H1 (cell line): ENCODE measurements around the gene CNTD1. TPM values are rescaled to one million over a fixed set of nuclear protein-coding genes. Genes with fewer than 3 reads are reported as not detected.

Source experiments
- CTCF ChIA-PET: fragments of 300-600 bp; sonication (Branson Sonifier 250); formaldehyde crosslinking; loops from one replicate; lab custom pipeline; 2021; ENCODE audit not compliant: partially characterized antibody; lab: Charles Lee
- POLR2A ChIA-PET: fragments of 300-600 bp; sonication (Branson Sonifier 250); formaldehyde crosslinking; loops from one replicate; lab custom pipeline; 2021; ENCODE audit warnings: inconsistent platforms; ENCODE audit not compliant: partially characterized antibody; lab: Charles Lee
- DNase-seq, 2 experiments: peaks; one replicate each; pipeline versions ENCODE4 v3.0.0 to v3.0.0-alpha.2; 2010 to 2022; ENCODE audit warnings: low spot score in 2 of 2, low read depth in 1 of 2, mixed read lengths in 1 of 2
- FAIRE-seq: peaks from 2 replicates; lab custom pipeline; 2011; peaks lifted over from hg19 to GRCh38; lab: Jason Lieb, UNC
- H2AFZ ChIP-seq: 2 replicates; pipeline ENCODE4 v1.8.1; 2012; ENCODE audit warnings: low read length, inconsistent platforms
- H2AK5ac ChIP-seq: 2 replicates; pipeline ENCODE4 v1.6.1; 2013; ENCODE audit warnings: low read depth, low read length
- H2BK120ac ChIP-seq: replicated peaks from 2 replicates; pipeline ENCODE3; 2013; ENCODE audit warnings: low read depth, low read length, inconsistent platforms
- H2BK12ac ChIP-seq: 2 replicates; pipeline ENCODE4 v1.6.1; 2013; ENCODE audit warnings: low read depth, low read length
- H2BK15ac ChIP-seq: 2 replicates; pipeline ENCODE4 v1.6.1; 2013; ENCODE audit warnings: low read length
- H2BK20ac ChIP-seq: 2 replicates; pipeline ENCODE4 v1.6.1; 2013; ENCODE audit warnings: low read length
- H2BK5ac ChIP-seq: 2 replicates; pipeline ENCODE4 v1.6.1; 2013; ENCODE audit warnings: low read depth, low read length
- H3K14ac ChIP-seq: 2 replicates; pipeline ENCODE4 v1.6.1; 2013; ENCODE audit warnings: inconsistent platforms; ENCODE audit not compliant: insufficient read length
- H3K18ac ChIP-seq: 2 replicates; pipeline ENCODE4 v1.6.1; 2013; ENCODE audit warnings: low read length; ENCODE audit errors: extremely low read depth
- H3K23ac ChIP-seq: 2 replicates; pipeline ENCODE4 v1.6.1; 2013; ENCODE audit warnings: inconsistent platforms; ENCODE audit not compliant: insufficient read length
- H3K23me2 ChIP-seq: 2 replicates; pipeline ENCODE4 v1.6.1; 2013; ENCODE audit warnings: low read depth, low read length
- H3K27ac ChIP-seq: 2 replicates; pipeline ENCODE4 v1.6.1; 2011; ENCODE audit warnings: low read depth, low read length, inconsistent platforms
- H3K27me3 ChIP-seq, 4 experiments: replicated peaks in 1 of 4; 1 replicate in 1 of 4; 2 replicates in 3 of 4; pipeline versions ENCODE4 v1.6.1 to v1.8.1; 2011 to 2013; ENCODE audit warnings: low read length in 3 of 4, mild to moderate bottlenecking in 3 of 4, inconsistent platforms in 2 of 4, mixed read lengths in 2 of 4, moderate library complexity in 1 of 4; ENCODE audit not compliant: control insufficient read depth in 3 of 4, insufficient read depth in 3 of 4; ENCODE audit errors: extremely low read depth in 1 of 4
- H3K36me3 ChIP-seq, 4 experiments: 2 replicates each; pipeline versions ENCODE4 v1.6.1 to v1.8.1; 2011 to 2013; ENCODE audit warnings: mild to moderate bottlenecking in 4 of 4, low read length in 3 of 4, moderate library complexity in 2 of 4, control low read depth in 1 of 4, inconsistent platforms in 1 of 4; ENCODE audit not compliant: insufficient read depth in 4 of 4, control insufficient read depth in 2 of 4
- H3K4ac ChIP-seq: replicated peaks from 2 replicates; pipeline ENCODE3; 2013; ENCODE audit warnings: low read length, low read depth, mixed read lengths, inconsistent platforms; ENCODE audit not compliant: insufficient read length
- H3K4me1 ChIP-seq, 4 experiments: replicated peaks in 1 of 4; 1 replicate in 1 of 4; 2 replicates in 3 of 4; pipeline versions ENCODE4 v1.6.1 to v1.8.1; 2011 to 2013; ENCODE audit warnings: low read length in 3 of 4, inconsistent platforms in 2 of 4, mixed read lengths in 1 of 4; ENCODE audit not compliant: insufficient read depth in 4 of 4, control insufficient read depth in 3 of 4
- H3K4me2 ChIP-seq, 2 experiments: 2 replicates each; pipeline versions ENCODE4 v1.6.1 to v1.8.1; 2011 to 2013; ENCODE audit warnings: low read depth in 2 of 2, low read length in 2 of 2, control low read depth in 1 of 2, inconsistent platforms in 1 of 2, mild to moderate bottlenecking in 1 of 2; ENCODE audit not compliant: insufficient read depth in 1 of 2
- H3K4me3 ChIP-seq, 4 experiments: fragments of 200-600, 300-600 bp in 1 of 4; sonication (generic), shearing (Covaris generic), sonication (Bioruptor Twin) in 1 of 4; 2 replicates each; pipeline versions ENCODE4 v1.5.1 to v1.8.1; 2011 to 2016; ENCODE audit warnings: low read length in 4 of 4, low read depth in 3 of 4, control low read depth in 2 of 4, inconsistent platforms in 2 of 4, mild to moderate bottlenecking in 2 of 4, mixed read lengths in 1 of 4, moderate library complexity in 1 of 4; ENCODE audit not compliant: insufficient read depth in 2 of 4; ENCODE audit errors: extremely low read depth in 1 of 4
- H3K56ac ChIP-seq: replicated peaks from 2 replicates; pipeline ENCODE3; 2013; ENCODE audit warnings: low read depth, mild to moderate bottlenecking, mixed read lengths, low read length, inconsistent platforms; ENCODE audit not compliant: insufficient read length
- H3K79me1 ChIP-seq: 2 replicates; pipeline ENCODE4 v1.6.1; 2013; ENCODE audit warnings: low read depth, low read length, control low read depth
- H3K79me2 ChIP-seq, 2 experiments: 2 replicates each; pipeline versions ENCODE4 v1.6.1 to v1.8.1; 2012 to 2013; ENCODE audit warnings: low read length in 2 of 2, mild to moderate bottlenecking in 2 of 2, inconsistent platforms in 1 of 2; ENCODE audit not compliant: insufficient read depth in 2 of 2, control insufficient read depth in 1 of 2
- H3K9ac ChIP-seq, 4 experiments: replicated peaks in 1 of 4; 1 replicate in 1 of 4; 2 replicates in 3 of 4; pipeline versions ENCODE4 v1.6.1 to v1.8.1; 2011 to 2013; ENCODE audit warnings: low read depth in 3 of 4, low read length in 3 of 4, control low read depth in 2 of 4, mild to moderate bottlenecking in 2 of 4, moderate library complexity in 2 of 4, inconsistent platforms in 1 of 4; ENCODE audit errors: extremely low read depth in 1 of 4
- H3K9me3 ChIP-seq, 2 experiments: 2 replicates each; pipeline versions ENCODE4 v1.6.1 to v1.8.1; 2012 to 2013; ENCODE audit warnings: mild to moderate bottlenecking in 2 of 2, moderate library complexity in 2 of 2, control low read depth in 1 of 2, inconsistent platforms in 1 of 2, low read depth in 1 of 2, low read length in 1 of 2, mixed read lengths in 1 of 2; ENCODE audit not compliant: insufficient read depth in 2 of 2
- H4K20me1 ChIP-seq, 2 experiments: replicated peaks in 1 of 2; 2 replicates each; pipeline versions ENCODE3 to v1.8.1; 2011 to 2013; ENCODE audit warnings: inconsistent platforms in 2 of 2, low read length in 2 of 2, mild to moderate bottlenecking in 1 of 2; ENCODE audit not compliant: insufficient read depth in 2 of 2, control insufficient read depth in 1 of 2
- H4K5ac ChIP-seq: 2 replicates; pipeline ENCODE4 v1.6.1; 2013; ENCODE audit warnings: low read length, low read depth, mixed read lengths, inconsistent platforms; ENCODE audit not compliant: insufficient read length
- H4K8ac ChIP-seq: 2 replicates; pipeline ENCODE4 v1.8.0; 2013; ENCODE audit warnings: mild to moderate bottlenecking, moderate library complexity, low read length, inconsistent platforms; ENCODE audit not compliant: insufficient read depth; ENCODE audit errors: extremely low read depth
- H4K91ac ChIP-seq: replicated peaks from 2 replicates; pipeline ENCODE3; 2013; ENCODE audit warnings: low read length, mixed read lengths, inconsistent platforms; ENCODE audit not compliant: insufficient read length
- CEBPB ChIP-seq: IDR thresholded peaks from 2 replicates; pipeline ENCODE4 v1.6.1; 2012; ENCODE audit warnings: low read depth, low read length
- CTBP2 ChIP-seq: IDR thresholded peaks from 2 replicates; pipeline ENCODE4 v1.7.0; 2011; ENCODE audit warnings: borderline replicate concordance, mild to moderate bottlenecking, moderate library complexity, mixed read lengths, low read length; ENCODE audit not compliant: insufficient read depth, insufficient read length
- EP300 ChIP-seq, 2 experiments: IDR thresholded peaks; 1 replicate in 1 of 2; 2 replicates in 1 of 2; pipeline ENCODE4 v1.6.1; 2011 to 2012; ENCODE audit warnings: low read depth in 2 of 2, low read length in 2 of 2, mild to moderate bottlenecking in 2 of 2, borderline replicate concordance in 1 of 2, inconsistent platforms in 1 of 2, moderate library complexity in 1 of 2
- GABPA ChIP-seq: IDR thresholded peaks from 2 replicates; pipeline ENCODE4 v1.6.1; 2011; ENCODE audit warnings: mild to moderate bottlenecking, low read length, moderate library complexity, borderline replicate concordance; ENCODE audit not compliant: insufficient read depth
- KDM1A ChIP-seq: fragments of 200-600, 300-600 bp; sonication (generic); IDR thresholded peaks from 2 replicates; pipeline ENCODE4 v1.7.1; 2016; ENCODE audit warnings: mild to moderate bottlenecking, low read length, borderline replicate concordance
- KDM5A ChIP-seq: fragments of 200-600 bp; IDR thresholded peaks from 2 replicates; pipeline ENCODE4 v1.7.1; 2012; ENCODE audit warnings: mild to moderate bottlenecking, low read length, inconsistent platforms, mixed read lengths
- SIRT6 ChIP-seq: IDR thresholded peaks from one replicate; pipeline ENCODE4 v1.7.1; 2012; ENCODE audit warnings: low read length, inconsistent platforms
- SP4 ChIP-seq: IDR thresholded peaks from 2 replicates; pipeline ENCODE4 v1.6.1; 2012; ENCODE audit warnings: low read length, inconsistent platforms
- TBP ChIP-seq: IDR thresholded peaks from 2 replicates; pipeline ENCODE4 v1.6.1; 2011; ENCODE audit warnings: low read depth, low read length, improper control_type of control experiment
- WGBS, 2 experiments: shearing (Covaris generic) in 1 of 2; methylation state at CpG; one replicate each; pipeline versions ENCODE4 v1.1.6 to v1.1.7; 2013 to 2015; ENCODE audit warnings: low lambda C conversion rate in 2 of 2, mixed read lengths in 2 of 2, inconsistent platforms in 1 of 2, low coverage in 1 of 2, missing lambda C conversion rate in 1 of 2; ENCODE audit not compliant: insufficient replicate concordance in 2 of 2, insufficient coverage in 1 of 2, insufficient read length in 1 of 2; ENCODE audit errors: extremely low coverage in 1 of 2, missing lambda C conversion rate in 1 of 2; 5-methylcytosine and 5-hydroxymethylcytosine counted together
- polyA plus RNA-seq, 7 experiments: library from polyadenylated mRNA; depleted of rRNA in 3 of 7; stranded (reverse) in 5 of 7; unstranded in 2 of 7; fragments of >200 nt in 5 of 7; fragments of 200-250 nt in 2 of 7; gene quantifications; 1 replicate in 5 of 7; 2 replicates in 1 of 7; 4 replicates in 1 of 7; pipeline versions ENCODE4 v1.2.1 to v1.2.3, GENCODE V29; 2011 to 2013; ENCODE audit warnings: missing spikeins in 2 of 7, mixed read lengths in 2 of 7
- total RNA-seq: library from RNA; stranded (reverse); fragmentation: NEBNext Ultra II Directional; extraction: Animal tissue kit (Norgen Biotek cat#: 25700); gene quantifications from 2 replicates; pipeline ENCODE4 v1.2.1, GENCODE V29; 2021

CNTD1 gene
- total and polyA plus RNA-seq, 2 of the 8 experiments (the other 6 are each of a cell fraction or from before 2014, with no cell fraction given), result not detected

- Histone ChIP-seq H3K18ac (no peak overlapping the region), H3K14ac (no peak overlapping the region), H3K4me1 (peaks cover 0 to 2% (median 0%) of the 10 kb centered on the region in 4 experiments; a peak in 2 of 7 replicates), H2AK5ac (no peak overlapping the region), H4K8ac (no peak overlapping the region), H2BK15ac (no peak overlapping the region), H2BK5ac (no peak overlapping the region), H3K56ac (no peak overlapping the region), H3K4me2 (no peak overlapping the region), H2BK120ac (no peak overlapping the region), H3K27ac (no peak overlapping the region), H3K23me2 (peaks cover 9% of the 10 kb centered on the region), H3K4ac (no peak overlapping the region), H3K9me3 (no peaks in the 10 kb centered on the region), H3K4me3 (no peak overlapping the region), H3K36me3 (peaks cover 19 to 53% (median 42%) of the 10 kb centered on the region in 4 experiments), H3K27me3 (no peaks in the 10 kb centered on the region), H3K79me2 (peaks cover 3 to 22% of the 10 kb centered on the region in 2 experiments), H3K9ac (no peak overlapping the region), H4K91ac (no peak overlapping the region), H2AFZ (no peak overlapping the region), H2BK12ac (no peak overlapping the region), H4K5ac (no peak overlapping the region), H4K20me1 (peaks cover 0 to 2% of the 10 kb centered on the region in 2 experiments), H3K23ac (no peak overlapping the region), H2BK20ac (no peak overlapping the region), H3K79me1 (peaks cover 2% of the 10 kb centered on the region; the same call in 1 of the 2 replicates)
- TF ChIP-seq KDM5A, result no peak
- no peak for TF ChIP-seq KDM1A
- no peak for TF ChIP-seq CEBPB
- TF ChIP-seq TBP, result no peak
- no peak for TF ChIP-seq SP4
- TF ChIP-seq EP300 (IDR thresholded peaks at IDR 0.05; ENCODE audit: borderline replicate concordance in 1 of 2, low read depth in 2 of 2, low read length in 2 of 2), result no peak
- no peak for TF ChIP-seq GABPA
- no peak for TF ChIP-seq CTBP2
- TF ChIP-seq SIRT6, result no peak
- FAIRE-seq (no peak), DNase-seq (no peak)
- CTCF ChIA-PET, result interaction anchor here (1.0 to 3.4 kb wide), 3 partner anchors 9 to 101 kb away, joined by 4 to 10 read pairs (median 4); partner anchors contain the start of gene AOC2
- POLR2A ChIA-PET, result interaction anchor here (2.6 to 8.9 kb wide), 4 partner anchors 11 to 163 kb away, joined by 10 to 111 read pairs (median 43); partner anchors contain the start of genes AOC2, AOC3, BECN1 and RPL27
- 86% methylated on average over 6 of the region's 6 CpGs; no CpG with 5 or more reads in 1 of the 2 experiments for WGBS, 2 experiments
Observed at GRCh38 chr17:42835732-42836131, 37.1 kb downstream of the CNTD1 start.
